ENCODE data around the gene ANO8.

DNA sequence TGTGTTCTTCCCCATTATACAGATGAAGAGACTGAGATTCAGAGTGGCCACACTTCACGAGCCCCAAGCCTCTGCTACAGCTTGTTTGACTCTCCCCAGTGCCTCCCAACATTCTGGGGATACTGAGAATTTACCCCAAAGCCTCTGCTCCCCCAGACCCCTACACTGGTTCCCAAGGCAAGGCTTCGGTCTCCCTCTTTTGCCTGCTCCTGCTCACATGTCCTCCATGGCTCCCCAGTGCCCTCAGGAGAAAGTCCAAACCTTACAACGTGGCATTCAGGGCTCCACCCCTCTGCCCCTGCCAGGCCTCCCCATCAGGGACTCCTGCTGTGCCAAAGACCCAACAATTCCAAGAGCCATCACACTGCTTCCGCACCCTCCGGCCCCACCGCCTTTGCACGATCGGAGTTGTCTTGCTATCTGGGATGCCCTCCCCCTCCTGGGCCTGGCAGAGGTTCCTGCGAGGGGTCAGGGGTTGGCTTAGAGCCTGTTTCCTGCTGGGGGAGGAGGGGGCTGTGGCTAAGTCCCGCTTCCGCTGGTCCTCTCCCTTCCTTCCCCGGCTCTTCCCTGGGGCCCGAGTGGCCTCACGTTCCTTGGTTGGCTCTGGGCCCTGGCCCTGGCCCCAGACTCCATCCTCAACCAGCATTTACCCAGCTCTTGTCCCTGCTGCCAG lies 18.1 kb upstream of the ANO8 start:
- TF ChIP-seq, protein P1, sequence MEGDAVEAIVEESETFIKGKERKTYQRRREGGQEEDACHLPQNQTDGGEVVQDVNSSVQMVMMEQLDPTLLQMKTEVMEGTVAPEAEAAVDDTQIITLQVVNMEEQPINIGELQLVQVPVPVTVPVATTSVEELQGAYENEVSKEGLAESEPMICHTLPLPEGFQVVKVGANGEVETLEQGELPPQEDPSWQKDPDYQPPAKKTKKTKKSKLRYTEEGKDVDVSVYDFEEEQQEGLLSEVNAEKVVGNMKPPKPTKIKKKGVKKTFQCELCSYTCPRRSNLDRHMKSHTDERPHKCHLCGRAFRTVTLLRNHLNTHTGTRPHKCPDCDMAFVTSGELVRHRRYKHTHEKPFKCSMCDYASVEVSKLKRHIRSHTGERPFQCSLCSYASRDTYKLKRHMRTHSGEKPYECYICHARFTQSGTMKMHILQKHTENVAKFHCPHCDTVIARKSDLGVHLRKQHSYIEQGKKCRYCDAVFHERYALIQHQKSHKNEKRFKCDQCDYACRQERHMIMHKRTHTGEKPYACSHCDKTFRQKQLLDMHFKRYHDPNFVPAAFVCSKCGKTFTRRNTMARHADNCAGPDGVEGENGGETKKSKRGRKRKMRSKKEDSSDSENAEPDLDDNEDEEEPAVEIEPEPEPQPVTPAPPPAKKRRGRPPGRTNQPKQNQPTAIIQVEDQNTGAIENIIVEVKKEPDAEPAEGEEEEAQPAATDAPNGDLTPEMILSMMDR (IDR thresholded peaks at IDR 0.05) = no peak
- TF ChIP-seq POLR2A (IDR thresholded peaks at IDR 0.05) = no peak
